Hepatocyte (in vitro differentiated cells): ENCODE results near the gene CCPG1. TPM values are rescaled to one million over a fixed set of nuclear protein-coding genes. Genes with fewer than 3 reads are reported as not detected.

ENCODE experiments used
- DNase-seq: peaks from one replicate; pipeline ENCODE4 v3.0.0-alpha.2; 2016; ENCODE audit warnings: low spot score
- H2AFZ ChIP-seq: fragments of 200-600 bp; sonication (generic); 2 replicates; pipeline ENCODE4 v1.6.0; 2016; ENCODE audit warnings: antibody characterized with exemption, mild to moderate bottlenecking
- H3K27ac ChIP-seq: fragments of 200-600 bp; sonication (generic); 2 replicates; pipeline ENCODE4 v1.5.1; 2016; ENCODE audit warnings: mild to moderate bottlenecking
- H3K27me3 ChIP-seq: fragments of 200-600 bp; sonication (generic); 2 replicates; pipeline ENCODE4 v1.6.1; 2016
- H3K36me3 ChIP-seq: fragments of 200-600 bp; sonication (generic); replicated peaks from 2 replicates; pipeline ENCODE4 v1.5.1; 2016; ENCODE audit warnings: low read depth; ENCODE audit not compliant: insufficient read depth
- H3K4me1 ChIP-seq: fragments of 200-600 bp; sonication (generic); 2 replicates; pipeline ENCODE4 v1.5.1; 2016; ENCODE audit warnings: mild to moderate bottlenecking, moderate library complexity; ENCODE audit not compliant: insufficient read depth
- H3K4me2 ChIP-seq: fragments of 200-600 bp; sonication (generic); 2 replicates; pipeline ENCODE4 v1.6.0; 2016
- H3K4me3 ChIP-seq: fragments of 200-600 bp; sonication (generic); 2 replicates; pipeline ENCODE4 v1.5.1; 2016; ENCODE audit warnings: mild to moderate bottlenecking
- H3K79me2 ChIP-seq: fragments of 200-600 bp; sonication (generic); 2 replicates; pipeline ENCODE4 v1.6.0; 2017; ENCODE audit warnings: mild to moderate bottlenecking
- H3K9me2 ChIP-seq: fragments of 200-600 bp; sonication (generic); replicated peaks from 2 replicates; pipeline ENCODE4 v1.6.0; 2017; ENCODE audit warnings: mild to moderate bottlenecking; ENCODE audit not compliant: insufficient read depth
- H3K9me3 ChIP-seq: fragments of 200-600 bp; sonication (generic); 2 replicates; pipeline ENCODE4 v1.5.1; 2016; ENCODE audit warnings: low read depth, mild to moderate bottlenecking
- H4K20me1 ChIP-seq: fragments of 200-600 bp; sonication (generic); 2 replicates; pipeline ENCODE4 v1.6.0; 2016; ENCODE audit warnings: mild to moderate bottlenecking; ENCODE audit not compliant: insufficient read depth, poor library complexity, severe bottlenecking
- CTCF ChIP-seq: fragments of 200-600 bp; sonication (generic); IDR thresholded peaks from 2 replicates; pipeline ENCODE4 v1.5.1; 2016; ENCODE audit warnings: antibody characterized with exemption, mild to moderate bottlenecking; ENCODE audit not compliant: poor library complexity
- EZH2 ChIP-seq: fragments of 200-600 bp; sonication (generic); IDR thresholded peaks from 2 replicates; pipeline ENCODE4 v1.6.1; 2016; ENCODE audit warnings: antibody characterized with exemption, mild to moderate bottlenecking, borderline replicate concordance
- EZH2phosphoT487 ChIP-seq: fragments of 200-600 bp; sonication (generic); IDR thresholded peaks from one replicate; pipeline ENCODE4 v1.6.1; 2018; ENCODE audit warnings: antibody characterized with exemption, mild to moderate bottlenecking, low read depth, moderate library complexity; ENCODE audit not compliant: unreplicated experiment, severe bottlenecking
- WGBS: methylation state at CpG from one replicate; pipeline ENCODE4 v1.1.6; 2016; ENCODE audit warnings: low lambda C conversion rate; ENCODE audit errors: missing lambda C conversion rate; 5-methylcytosine and 5-hydroxymethylcytosine counted together
- polyA plus RNA-seq: library from polyadenylated mRNA; unstranded; fragments of >200 nt; fragmentation: Nextera tagmentation; extraction: Ambion mirVana; gene quantifications from 2 replicates; pipeline ENCODE4 v1.2.1, GENCODE V29; 2016
- total RNA-seq: library from RNA; depleted of rRNA; stranded (reverse); fragments of >200 nt; gene quantifications from 2 replicates; pipeline ENCODE4 v1.2.3, GENCODE V29; 2014

Gene CCPG1
- total and polyA plus RNA-seq, 2 experiments from 2014 or later, result 32.4 to 38.9 TPM

- Histone ChIP-seq H3K36me3 (no peaks in the 10 kb centered on the region), H4K20me1 (no peaks in the 10 kb centered on the region), H2AFZ (no peak overlapping the region), H3K4me1 (no peaks in the 10 kb centered on the region), H3K4me3 (no peak overlapping the region), H3K9me3 (no peaks in the 10 kb centered on the region), H3K9me2 (no peaks in the 10 kb centered on the region), H3K4me2 (no peak overlapping the region), H3K27me3 (no peaks in the 10 kb centered on the region), H3K27ac (no peak overlapping the region), H3K79me2 (peaks cover 33% of the 10 kb centered on the region)
- no peak for TF ChIP-seq EZH2phosphoT487
- no peak for TF ChIP-seq CTCF
- no peak for TF ChIP-seq EZH2
- 94% methylated on average over 5 of the region's 5 CpGs for WGBS
- no peak for DNase-seq
Observed at GRCh38 chr15:55398243-55398642, 9.9 kb downstream of the CCPG1 start.

- Histone ChIP-seq H3K4me3 (no peak overlapping the region), H4K20me1 (no peaks in the 10 kb centered on the region), H3K36me3 (no peaks in the 10 kb centered on the region), H3K4me2 (no peak overlapping the region), H3K4me1 (no peaks in the 10 kb centered on the region), H3K27me3 (no peaks in the 10 kb centered on the region), H3K79me2 (peaks cover 15% of the 10 kb centered on the region), H2AFZ (no peak overlapping the region), H3K9me3 (no peaks in the 10 kb centered on the region), H3K27ac (no peak overlapping the region), H3K9me2 (no peaks in the 10 kb centered on the region)
- TF ChIP-seq EZH2phosphoT487 (no peak), CTCF (no peak), EZH2 (no peak)
- 88% methylated on average over 1 of the region's 1 CpG for WGBS
- no peak for DNase-seq
Observed at GRCh38 chr15:55394694-55395093, 13.5 kb downstream of the CCPG1 start.

- H3K9me2 ChIP-seq, result no peaks in the 10 kb centered on the region
- H3K27ac ChIP-seq, result no peak overlapping the region
- H3K4me1 ChIP-seq, result no peaks in the 10 kb centered on the region
- H3K27me3 ChIP-seq, result no peaks in the 10 kb centered on the region
- no peaks in the 10 kb centered on the region for H3K9me3 ChIP-seq
- no peak for DNase-seq
- no peak overlapping the region for H3K4me3 ChIP-seq
- no peaks in the 10 kb centered on the region for H4K20me1 ChIP-seq
- no peak overlapping the region for H2AFZ ChIP-seq
- H3K4me2 ChIP-seq, result no peak overlapping the region
- no peak for TF ChIP-seq EZH2
- TF ChIP-seq EZH2phosphoT487, result no peak
- TF ChIP-seq CTCF, result no peak
- H3K79me2 ChIP-seq, result no peaks in the 10 kb centered on the region
- H3K36me3 ChIP-seq, result no peaks in the 10 kb centered on the region
Observed at GRCh38 chr15:55389264-55389607, 18.9 kb downstream of the CCPG1 start.

GRCh38 chr15:55387027-55387426, 21.1 kb downstream of the CCPG1 start:
- Histone ChIP-seq H3K27ac (no peak overlapping the region), H3K27me3 (no peaks in the 10 kb centered on the region), H3K9me3 (no peaks in the 10 kb centered on the region), H3K79me2 (no peaks in the 10 kb centered on the region), H2AFZ (no peak overlapping the region), H3K9me2 (no peaks in the 10 kb centered on the region), H3K4me1 (no peaks in the 10 kb centered on the region), H3K4me2 (no peak overlapping the region), H4K20me1 (no peaks in the 10 kb centered on the region), H3K36me3 (no peaks in the 10 kb centered on the region), H3K4me3 (no peak overlapping the region)
- no peak for DNase-seq
- TF ChIP-seq CTCF (no peak), EZH2phosphoT487 (no peak), EZH2 (no peak)
